Right renal cortex interstitium (tissue), 3 donors: Measurements from ENCODE around the gene ELOVL4. TPM values are rescaled to one million over a fixed set of nuclear protein-coding genes. Genes with fewer than 3 reads are reported as not detected.
A peak's percentile ranks its signal among the peaks of the same experiment; 100 is the strongest.

ENCODE experiments used
- DNase-seq, 3 donors: peaks; one replicate each; pipeline ENCODE4 v3.0.0-alpha.2; 2013; ENCODE audit warnings: low read depth in 3 of 3, low spot score in 2 of 3
- polyA plus RNA-seq, 3 donors: library from polyadenylated mRNA; unstranded; fragments of 120-200 nt; gene quantifications; one replicate each; pipeline ENCODE4 v1.2.1, GENCODE V29; 2013; ENCODE audit not compliant: insufficient read length in 3 of 3

ELOVL4 gene
- polyA plus RNA-seq, 3 donors, result 3.2 to 4.1 (median 3.5) TPM

GRCh38 chr6:79922018-79922417 is 25.3 kb downstream of the ELOVL4 start:
- DNase-seq, result no peak

- no peak for DNase-seq
These were observed 34.0 kb downstream of the ELOVL4 start for GRCh38 chr6:79913369-79913768.

GRCh38 chr6:79911992-79912391 is 35.4 kb downstream of the ELOVL4 start:
- DNase-seq, result no peak

- DNase-seq, result no peak
These were observed 37.8 kb downstream of the ELOVL4 start for GRCh38 chr6:79909517-79909916.

GRCh38 chr6:79902046-79902445 is 45.3 kb downstream of the ELOVL4 start:
- no peak for DNase-seq

GRCh38 chr6:79898076-79898475 is 49.3 kb downstream of the ELOVL4 start:
- DNase-seq, result no peak

- no peak for DNase-seq
These were observed 51.3 kb downstream of the ELOVL4 start for GRCh38 chr6:79896075-79896449.

GRCh38 chr6:79895382-79896074 is 51.8 kb downstream of the ELOVL4 start:
- no peak for DNase-seq

- no peak for DNase-seq
These were observed 52.4 kb downstream of the ELOVL4 start for GRCh38 chr6:79894939-79895338.

GRCh38 chr6:79888587-79888986 is 58.8 kb downstream of the ELOVL4 start:
- DNase-seq, result no peak

- no peak for DNase-seq
These were observed 69.1 kb downstream of the ELOVL4 start for GRCh38 chr6:79878142-79878748.

GRCh38 chr6:79874531-79875134 is 72.7 kb downstream of the ELOVL4 start:
- DNase-seq, result no peak

GRCh38 chr6:79872986-79873385 is 74.4 kb downstream of the ELOVL4 start:
- DNase-seq, result no peak

- DNase-seq, result no peak
These were observed 75.0 kb downstream of the ELOVL4 start for GRCh38 chr6:79872303-79872702.

GRCh38 chr6:79869600-79870084 is 77.7 kb downstream of the ELOVL4 start:
- DNase-seq, result peak in 1 of 3 donors; percentile 51

- DNase-seq, result no peak
These were observed 78.2 kb downstream of the ELOVL4 start for GRCh38 chr6:79869184-79869583.

- peak; percentile 53 to 80 (median 64) for DNase-seq
These were observed 79.1 kb downstream of the ELOVL4 start for GRCh38 chr6:79868098-79868722.
